ENCODE measurements around the gene SNAI3.
A peak's percentile ranks its signal among the peaks of the same experiment; 100 is the strongest.

Gene SNAI3

DNA sequence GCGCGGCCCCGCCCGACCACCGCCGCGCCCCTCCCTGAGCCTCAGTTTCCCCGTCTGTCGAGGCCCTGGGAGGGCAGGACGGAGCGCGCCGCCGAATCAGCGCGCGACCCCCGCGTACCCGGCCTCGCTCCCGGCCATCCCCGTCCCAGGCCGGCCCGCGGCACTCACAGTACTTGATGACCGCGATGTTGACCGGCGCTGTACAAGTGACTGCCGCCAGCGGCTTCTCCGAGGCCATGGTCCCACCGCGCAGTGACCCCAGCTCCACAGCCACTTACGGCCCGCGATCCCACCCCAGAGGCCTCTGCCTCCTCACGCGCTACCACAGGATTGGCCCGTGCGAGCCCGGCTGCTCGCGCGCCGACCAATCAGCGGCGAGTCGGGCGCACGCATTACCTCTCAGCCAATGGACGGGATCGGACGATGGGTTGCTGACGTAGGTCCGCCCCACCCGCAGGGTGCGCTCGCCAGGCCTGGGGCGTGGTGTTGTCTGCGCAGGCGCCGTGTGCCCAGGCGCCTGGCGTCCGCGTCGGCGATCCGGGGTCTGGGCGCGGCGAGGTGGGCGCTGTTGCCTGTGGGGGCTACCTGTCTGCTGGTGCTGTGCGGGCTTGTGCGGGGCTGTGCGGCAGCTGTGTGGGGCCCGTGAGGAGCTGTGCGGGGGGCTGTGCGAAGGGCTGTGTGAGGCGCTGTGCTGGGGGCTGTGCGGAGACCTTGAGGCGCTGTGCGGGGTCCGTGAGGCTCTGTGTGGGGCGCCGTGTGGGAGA lies 23.3 kb downstream of the SNAI3 start, which contains the start of gene MVD (continued):
- TF ChIP-seq, protein P1, sequence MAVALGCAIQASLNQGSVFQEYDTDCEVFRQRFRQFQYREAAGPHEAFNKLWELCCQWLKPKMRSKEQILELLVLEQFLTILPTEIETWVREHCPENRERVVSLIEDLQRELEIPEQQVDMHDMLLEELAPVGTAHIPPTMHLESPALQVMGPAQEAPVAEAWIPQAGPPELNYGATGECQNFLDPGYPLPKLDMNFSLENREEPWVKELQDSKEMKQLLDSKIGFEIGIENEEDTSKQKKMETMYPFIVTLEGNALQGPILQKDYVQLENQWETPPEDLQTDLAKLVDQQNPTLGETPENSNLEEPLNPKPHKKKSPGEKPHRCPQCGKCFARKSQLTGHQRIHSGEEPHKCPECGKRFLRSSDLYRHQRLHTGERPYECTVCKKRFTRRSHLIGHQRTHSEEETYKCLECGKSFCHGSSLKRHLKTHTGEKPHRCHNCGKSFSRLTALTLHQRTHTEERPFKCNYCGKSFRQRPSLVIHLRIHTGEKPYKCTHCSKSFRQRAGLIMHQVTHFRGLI (tag by site-specific recombination; IDR thresholded peaks at IDR 0.05) = peak; percentile 43; the same call in 1 of the 2 replicates
- TF ChIP-seq HOXC10 (CRISPR knock-in tag; IDR thresholded peaks at IDR 0.05) (no peak), SCRT2 (tag by site-specific recombination; IDR thresholded peaks at IDR 0.05) (peak; percentile 18; the same call in 1 of the 2 replicates), TRIM28 (IDR thresholded peaks at IDR 0.05; ENCODE audit: borderline replicate concordance, low read length) (no peak), ZNF423 (tag by site-specific recombination; IDR thresholded peaks at IDR 0.05) (no peak), OVOL3 (tag by site-specific recombination; IDR thresholded peaks at IDR 0.05) (no peak), ZNF175 (tag by site-specific recombination; IDR thresholded peaks at IDR 0.05) (no peak), ZNF394 (tag by site-specific recombination; IDR thresholded peaks at IDR 0.05; ENCODE audit: borderline replicate concordance) (no peak), MYNN (tag by site-specific recombination; IDR thresholded peaks at IDR 0.05; ENCODE audit: borderline replicate concordance) (no peak), ZNF184 (tag by site-specific recombination; IDR thresholded peaks at IDR 0.05) (no peak), ZNF555 (tag by site-specific recombination; conservative IDR thresholded peaks at IDR 0.05) (no peak), ZBTB21 (tag by site-specific recombination; IDR thresholded peaks at IDR 0.05) (no peak), ZNF416 (tag by site-specific recombination; IDR thresholded peaks at IDR 0.05) (no peak), ZNF830 (tag by site-specific recombination; IDR thresholded peaks at IDR 0.05; ENCODE audit: low read depth) (no peak), ZNF76 (tag by site-specific recombination; IDR thresholded peaks at IDR 0.05; ENCODE audit: borderline replicate concordance, low read depth) (0 out of 2 replicates have a peak, but pooled peaks have one; percentile 60), RBAK (tag by site-specific recombination; IDR thresholded peaks at IDR 0.05) (no peak), ZNF530 (tag by site-specific recombination; IDR thresholded peaks at IDR 0.05; ENCODE audit: low read depth) (no peak), ZFP37 (tag by site-specific recombination; IDR thresholded peaks at IDR 0.05) (no peak)
- TF ChIP-seq, protein P2, sequence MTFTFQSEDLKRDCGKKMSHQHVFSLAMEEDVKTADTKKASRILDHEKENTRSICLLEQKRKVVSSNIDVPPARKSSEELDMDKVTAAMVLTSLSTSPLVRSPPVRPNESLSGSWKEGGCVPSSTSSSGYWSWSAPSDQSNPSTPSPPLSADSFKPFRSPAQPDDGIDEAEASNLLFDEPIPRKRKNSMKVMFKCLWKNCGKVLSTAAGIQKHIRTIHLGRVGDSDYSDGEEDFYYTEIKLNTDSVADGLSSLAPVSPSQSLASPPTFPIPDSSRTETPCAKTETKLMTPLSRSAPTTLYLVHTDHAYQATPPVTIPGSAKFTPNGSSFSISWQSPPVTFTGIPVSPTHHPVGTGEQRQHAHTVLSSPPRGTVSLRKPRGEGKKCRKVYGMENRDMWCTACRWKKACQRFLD (tag by site-specific recombination; IDR thresholded peaks at IDR 0.05) = no peak
- TF ChIP-seq, protein P3, sequence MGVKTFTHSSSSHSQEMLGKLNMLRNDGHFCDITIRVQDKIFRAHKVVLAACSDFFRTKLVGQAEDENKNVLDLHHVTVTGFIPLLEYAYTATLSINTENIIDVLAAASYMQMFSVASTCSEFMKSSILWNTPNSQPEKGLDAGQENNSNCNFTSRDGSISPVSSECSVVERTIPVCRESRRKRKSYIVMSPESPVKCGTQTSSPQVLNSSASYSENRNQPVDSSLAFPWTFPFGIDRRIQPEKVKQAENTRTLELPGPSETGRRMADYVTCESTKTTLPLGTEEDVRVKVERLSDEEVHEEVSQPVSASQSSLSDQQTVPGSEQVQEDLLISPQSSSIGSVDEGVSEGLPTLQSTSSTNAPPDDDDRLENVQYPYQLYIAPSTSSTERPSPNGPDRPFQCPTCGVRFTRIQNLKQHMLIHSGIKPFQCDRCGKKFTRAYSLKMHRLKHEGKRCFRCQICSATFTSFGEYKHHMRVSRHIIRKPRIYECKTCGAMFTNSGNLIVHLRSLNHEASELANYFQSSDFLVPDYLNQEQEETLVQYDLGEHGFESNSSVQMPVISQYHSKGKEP (tag by site-specific recombination; IDR thresholded peaks at IDR 0.05) = 0 out of 2 replicates have a peak, but pooled peaks have one; percentile 6
- TF ChIP-seq, protein P4, sequence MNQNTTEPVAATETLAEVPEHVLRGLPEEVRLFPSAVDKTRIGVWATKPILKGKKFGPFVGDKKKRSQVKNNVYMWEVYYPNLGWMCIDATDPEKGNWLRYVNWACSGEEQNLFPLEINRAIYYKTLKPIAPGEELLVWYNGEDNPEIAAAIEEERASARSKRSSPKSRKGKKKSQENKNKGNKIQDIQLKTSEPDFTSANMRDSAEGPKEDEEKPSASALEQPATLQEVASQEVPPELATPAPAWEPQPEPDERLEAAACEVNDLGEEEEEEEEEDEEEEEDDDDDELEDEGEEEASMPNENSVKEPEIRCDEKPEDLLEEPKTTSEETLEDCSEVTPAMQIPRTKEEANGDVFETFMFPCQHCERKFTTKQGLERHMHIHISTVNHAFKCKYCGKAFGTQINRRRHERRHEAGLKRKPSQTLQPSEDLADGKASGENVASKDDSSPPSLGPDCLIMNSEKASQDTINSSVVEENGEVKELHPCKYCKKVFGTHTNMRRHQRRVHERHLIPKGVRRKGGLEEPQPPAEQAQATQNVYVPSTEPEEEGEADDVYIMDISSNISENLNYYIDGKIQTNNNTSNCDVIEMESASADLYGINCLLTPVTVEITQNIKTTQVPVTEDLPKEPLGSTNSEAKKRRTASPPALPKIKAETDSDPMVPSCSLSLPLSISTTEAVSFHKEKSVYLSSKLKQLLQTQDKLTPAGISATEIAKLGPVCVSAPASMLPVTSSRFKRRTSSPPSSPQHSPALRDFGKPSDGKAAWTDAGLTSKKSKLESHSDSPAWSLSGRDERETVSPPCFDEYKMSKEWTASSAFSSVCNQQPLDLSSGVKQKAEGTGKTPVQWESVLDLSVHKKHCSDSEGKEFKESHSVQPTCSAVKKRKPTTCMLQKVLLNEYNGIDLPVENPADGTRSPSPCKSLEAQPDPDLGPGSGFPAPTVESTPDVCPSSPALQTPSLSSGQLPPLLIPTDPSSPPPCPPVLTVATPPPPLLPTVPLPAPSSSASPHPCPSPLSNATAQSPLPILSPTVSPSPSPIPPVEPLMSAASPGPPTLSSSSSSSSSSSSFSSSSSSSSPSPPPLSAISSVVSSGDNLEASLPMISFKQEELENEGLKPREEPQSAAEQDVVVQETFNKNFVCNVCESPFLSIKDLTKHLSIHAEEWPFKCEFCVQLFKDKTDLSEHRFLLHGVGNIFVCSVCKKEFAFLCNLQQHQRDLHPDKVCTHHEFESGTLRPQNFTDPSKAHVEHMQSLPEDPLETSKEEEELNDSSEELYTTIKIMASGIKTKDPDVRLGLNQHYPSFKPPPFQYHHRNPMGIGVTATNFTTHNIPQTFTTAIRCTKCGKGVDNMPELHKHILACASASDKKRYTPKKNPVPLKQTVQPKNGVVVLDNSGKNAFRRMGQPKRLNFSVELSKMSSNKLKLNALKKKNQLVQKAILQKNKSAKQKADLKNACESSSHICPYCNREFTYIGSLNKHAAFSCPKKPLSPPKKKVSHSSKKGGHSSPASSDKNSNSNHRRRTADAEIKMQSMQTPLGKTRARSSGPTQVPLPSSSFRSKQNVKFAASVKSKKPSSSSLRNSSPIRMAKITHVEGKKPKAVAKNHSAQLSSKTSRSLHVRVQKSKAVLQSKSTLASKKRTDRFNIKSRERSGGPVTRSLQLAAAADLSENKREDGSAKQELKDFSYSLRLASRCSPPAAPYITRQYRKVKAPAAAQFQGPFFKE (tag by site-specific recombination; IDR thresholded peaks at IDR 0.05; ENCODE audit: borderline replicate concordance) = no peak
- TF ChIP-seq, protein P5, sequence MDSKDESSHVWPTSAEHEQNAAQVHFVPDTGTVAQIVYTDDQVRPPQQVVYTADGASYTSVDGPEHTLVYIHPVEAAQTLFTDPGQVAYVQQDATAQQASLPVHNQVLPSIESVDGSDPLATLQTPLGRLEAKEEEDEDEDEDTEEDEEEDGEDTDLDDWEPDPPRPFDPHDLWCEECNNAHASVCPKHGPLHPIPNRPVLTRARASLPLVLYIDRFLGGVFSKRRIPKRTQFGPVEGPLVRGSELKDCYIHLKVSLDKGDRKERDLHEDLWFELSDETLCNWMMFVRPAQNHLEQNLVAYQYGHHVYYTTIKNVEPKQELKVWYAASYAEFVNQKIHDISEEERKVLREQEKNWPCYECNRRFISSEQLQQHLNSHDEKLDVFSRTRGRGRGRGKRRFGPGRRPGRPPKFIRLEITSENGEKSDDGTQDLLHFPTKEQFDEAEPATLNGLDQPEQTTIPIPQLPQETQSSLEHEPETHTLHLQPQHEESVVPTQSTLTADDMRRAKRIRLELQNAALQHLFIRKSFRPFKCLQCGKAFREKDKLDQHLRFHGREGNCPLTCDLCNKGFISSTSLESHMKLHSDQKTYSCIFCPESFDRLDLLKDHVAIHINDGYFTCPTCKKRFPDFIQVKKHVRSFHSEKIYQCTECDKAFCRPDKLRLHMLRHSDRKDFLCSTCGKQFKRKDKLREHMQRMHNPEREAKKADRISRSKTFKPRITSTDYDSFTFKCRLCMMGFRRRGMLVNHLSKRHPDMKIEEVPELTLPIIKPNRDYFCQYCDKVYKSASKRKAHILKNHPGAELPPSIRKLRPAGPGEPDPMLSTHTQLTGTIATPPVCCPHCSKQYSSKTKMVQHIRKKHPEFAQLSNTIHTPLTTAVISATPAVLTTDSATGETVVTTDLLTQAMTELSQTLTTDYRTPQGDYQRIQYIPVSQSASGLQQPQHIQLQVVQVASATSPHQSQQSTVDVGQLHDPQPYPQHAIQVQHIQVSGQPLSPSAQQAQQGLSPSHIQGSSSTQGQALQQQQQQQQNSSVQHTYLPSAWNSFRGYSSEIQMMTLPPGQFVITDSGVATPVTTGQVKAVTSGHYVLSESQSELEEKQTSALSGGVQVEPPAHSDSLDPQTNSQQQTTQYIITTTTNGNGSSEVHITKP (tag by site-specific recombination; IDR thresholded peaks at IDR 0.05) = peak; percentile 24; the same call in 1 of the 2 replicates
- TF ChIP-seq, protein P6, sequence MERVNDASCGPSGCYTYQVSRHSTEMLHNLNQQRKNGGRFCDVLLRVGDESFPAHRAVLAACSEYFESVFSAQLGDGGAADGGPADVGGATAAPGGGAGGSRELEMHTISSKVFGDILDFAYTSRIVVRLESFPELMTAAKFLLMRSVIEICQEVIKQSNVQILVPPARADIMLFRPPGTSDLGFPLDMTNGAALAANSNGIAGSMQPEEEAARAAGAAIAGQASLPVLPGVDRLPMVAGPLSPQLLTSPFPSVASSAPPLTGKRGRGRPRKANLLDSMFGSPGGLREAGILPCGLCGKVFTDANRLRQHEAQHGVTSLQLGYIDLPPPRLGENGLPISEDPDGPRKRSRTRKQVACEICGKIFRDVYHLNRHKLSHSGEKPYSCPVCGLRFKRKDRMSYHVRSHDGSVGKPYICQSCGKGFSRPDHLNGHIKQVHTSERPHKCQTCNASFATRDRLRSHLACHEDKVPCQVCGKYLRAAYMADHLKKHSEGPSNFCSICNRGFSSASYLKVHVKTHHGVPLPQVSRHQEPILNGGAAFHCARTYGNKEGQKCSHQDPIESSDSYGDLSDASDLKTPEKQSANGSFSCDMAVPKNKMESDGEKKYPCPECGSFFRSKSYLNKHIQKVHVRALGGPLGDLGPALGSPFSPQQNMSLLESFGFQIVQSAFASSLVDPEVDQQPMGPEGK (tag by site-specific recombination; IDR thresholded peaks at IDR 0.05) = peak; percentile 87
